Endothelial cell of umbilical vein (primary cell): Measurements from ENCODE around the gene IYD. TPM values are rescaled to one million over a fixed set of nuclear protein-coding genes. Genes with fewer than 3 reads are reported as not detected.

ENCODE experiments used
- BruUV-seq: library from RNA; stranded (reverse); fragments of 400-500 nt; replicated peaks from 2 replicates; lab custom pipeline; 2021; lab: Mats Ljungman, UMichigan
- CTCF ChIA-PET: fragments of 300-600, 350-600 bp; sonication (Branson Sonifier 250); formaldehyde crosslinking; loops from one replicate; lab custom pipeline; 2021; ENCODE audit warnings: antibody characterized with exemption, inconsistent platforms; lab: Charles Lee
- POLR2A ChIA-PET: fragments of 300-600, 350-600 bp; sonication (Branson Sonifier 250); formaldehyde crosslinking; loops from one replicate; lab custom pipeline; 2021; ENCODE audit warnings: antibody characterized with exemption, inconsistent platforms; lab: Charles Lee
- DNase-seq: peaks from one replicate; pipeline ENCODE4 v3.0.0-alpha.2; 2011; ENCODE audit warnings: low read depth, low spot score
- FAIRE-seq: peaks from 2 replicates; lab custom pipeline; 2011; peaks lifted over from hg19 to GRCh38; lab: Jason Lieb, UNC
- H2AFZ ChIP-seq: 2 replicates; pipeline ENCODE4 v1.6.0; 2012; ENCODE audit warnings: low read depth, low read length, control low read depth, inconsistent platforms
- H3K27ac ChIP-seq: 2 replicates; pipeline ENCODE4 v1.5.1; 2011; ENCODE audit warnings: low read depth, mild to moderate bottlenecking, control low read depth, low read length, moderate library complexity; ENCODE audit not compliant: insufficient read depth
- H3K27me3 ChIP-seq, 2 experiments: 2 replicates each; pipeline versions ENCODE4 v1.6.0 to v1.6.1; 2011; ENCODE audit warnings: low read length in 2 of 2, mixed read lengths in 1 of 2; ENCODE audit not compliant: control insufficient read depth in 2 of 2, insufficient read depth in 2 of 2
- H3K36me3 ChIP-seq, 2 experiments: 2 replicates in 1 of 2; 3 replicates in 1 of 2; pipeline ENCODE4 v1.5.1; 2011; ENCODE audit warnings: low read length in 2 of 2, mild to moderate bottlenecking in 1 of 2, moderate library complexity in 1 of 2; ENCODE audit not compliant: control insufficient read depth in 2 of 2, insufficient read depth in 2 of 2; ENCODE audit errors: extremely low read depth in 1 of 2
- H3K4me1 ChIP-seq: 3 replicates; pipeline ENCODE4 v1.5.1; 2011; ENCODE audit warnings: mild to moderate bottlenecking, low read length; ENCODE audit not compliant: control insufficient read depth, insufficient read depth; ENCODE audit errors: extremely low read depth
- H3K4me2 ChIP-seq: 2 replicates; pipeline ENCODE4 v1.6.1; 2011; ENCODE audit warnings: low read length, control low read depth, mixed read lengths; ENCODE audit not compliant: insufficient read depth
- H3K4me3 ChIP-seq, 3 experiments: fragments of 200-600 bp in 1 of 3; sonication (generic), shearing (Covaris generic) in 1 of 3; replicated peaks in 1 of 3; 2 replicates each; pipeline ENCODE4 v1.5.1; 2011 to 2016; ENCODE audit warnings: control low read depth in 3 of 3, low read length in 3 of 3, mild to moderate bottlenecking in 2 of 3, inconsistent platforms in 1 of 3, low read depth in 1 of 3, moderate library complexity in 1 of 3; ENCODE audit not compliant: insufficient read depth in 1 of 3
- H3K79me2 ChIP-seq: 2 replicates; pipeline ENCODE4 v1.6.0; 2012; ENCODE audit warnings: low read length, inconsistent platforms; ENCODE audit not compliant: control insufficient read depth, insufficient read depth
- H3K9ac ChIP-seq: replicated peaks from 2 replicates; pipeline ENCODE3; 2011; ENCODE audit warnings: low read length, control low read depth; ENCODE audit not compliant: insufficient read depth; ENCODE audit errors: extremely low read depth
- H3K9me1 ChIP-seq: replicated peaks from 3 replicates; pipeline ENCODE4 v1.6.0; 2011; ENCODE audit warnings: mild to moderate bottlenecking, low read length; ENCODE audit not compliant: control insufficient read depth, insufficient read depth; ENCODE audit errors: extremely low read depth
- H3K9me3 ChIP-seq: replicated peaks from 2 replicates; pipeline ENCODE4 v1.5.1; 2012; ENCODE audit warnings: low read length, inconsistent platforms; ENCODE audit not compliant: control insufficient read depth, insufficient read depth
- H4K20me1 ChIP-seq: replicated peaks from 2 replicates; pipeline ENCODE3; 2011; ENCODE audit warnings: mild to moderate bottlenecking, low read length; ENCODE audit not compliant: control insufficient read depth, insufficient read depth; ENCODE audit errors: extremely low read depth
- EZH2 ChIP-seq: IDR thresholded peaks from 2 replicates; pipeline ENCODE4 v1.6.1; 2012; ENCODE audit warnings: borderline replicate concordance, low read depth, mild to moderate bottlenecking, moderate library complexity, low read length, inconsistent platforms; ENCODE audit not compliant: severe bottlenecking
- FOS ChIP-seq: IDR thresholded peaks from 2 replicates; pipeline ENCODE4 v1.6.1; 2011; ENCODE audit warnings: mild to moderate bottlenecking, low read length, moderate library complexity, borderline replicate concordance; ENCODE audit not compliant: insufficient read depth
- GATA2 ChIP-seq: IDR thresholded peaks from 2 replicates; pipeline ENCODE4 v1.7.0; 2011; ENCODE audit warnings: low read depth, mild to moderate bottlenecking, moderate library complexity, mixed read lengths, low read length; ENCODE audit not compliant: insufficient read length, insufficient read depth
- JUN ChIP-seq: IDR thresholded peaks from 2 replicates; pipeline ENCODE4 v1.6.1; 2011; ENCODE audit warnings: borderline replicate concordance, low read depth; ENCODE audit not compliant: insufficient read length, insufficient read depth
- MYC ChIP-seq: IDR thresholded peaks from one replicate; pipeline ENCODE4 v1.6.1; 2011; ENCODE audit warnings: mild to moderate bottlenecking, low read depth, low read length
- POLR2A ChIP-seq: IDR thresholded peaks from 2 replicates; pipeline ENCODE4 v1.6.1; 2012; ENCODE audit warnings: low read depth, mild to moderate bottlenecking, control low read depth, low read length
- POLR2AphosphoS5 ChIP-seq: IDR thresholded peaks from 2 replicates; pipeline ENCODE4 v1.6.1; 2012; ENCODE audit warnings: low read depth, mild to moderate bottlenecking, control low read depth, low read length, moderate library complexity; ENCODE audit not compliant: insufficient read depth
- dilution Hi-C: fragments of 300-500 bp; cut with MboI; formaldehyde crosslinking; loops from one replicate; pipeline ENCODE4 v1.15.0; 2019; ENCODE audit warnings: low sequenced_read_pairs; ENCODE audit not compliant: extremely low pct_ligation_motif_present
- intact Hi-C: fragments of 100-400 bp; cut with micrococcal nuclease; formaldehyde crosslinking; loops from one replicate; pipeline ENCODE4 v1.10.0; 2022
- polyA plus RNA-seq, 4 experiments: library from polyadenylated mRNA; depleted of rRNA in 3 of 4; stranded (reverse) in 3 of 4; unstranded in 1 of 4; fragments of >200 nt; gene quantifications; 2 replicates each; pipeline versions ENCODE4 v1.2.1 to v1.2.3, GENCODE V29; 2011 to 2012; ENCODE audit warnings: missing spikeins in 1 of 4
- total RNA-seq: library from RNA; stranded (reverse); gene quantifications from 2 replicates; pipeline ENCODE4 v1.2.3, GENCODE V29; 2021
- TF ChIP-seq, protein P1 (sequence below): IDR thresholded peaks from 2 replicates; pipeline ENCODE4 v1.6.1; 2011; ENCODE audit not compliant: insufficient read depth, insufficient read length
- TF ChIP-seq, protein P2 (sequence below), 2 donors: IDR thresholded peaks; 1 replicate in 1 of 2; 2 replicates in 1 of 2; pipeline ENCODE4 v1.5.1; 2011; ENCODE audit warnings: low read length in 2 of 2, mild to moderate bottlenecking in 2 of 2, moderate library complexity in 2 of 2, control low read depth in 1 of 2, inconsistent platforms in 1 of 2, low read depth in 1 of 2; ENCODE audit not compliant: insufficient read depth in 1 of 2; ENCODE audit errors: extremely low read depth in 1 of 2

IYD gene
- total and polyA plus RNA-seq, 2 donors (not counting 3 experiments of a cell fraction or from before 2014, with no cell fraction given) = not detected

GRCh38 chr6:150382171-150382570, 13.4 kb downstream of the IYD start:
- Histone ChIP-seq H3K9me3 (no peaks in the 10 kb centered on the region), H3K27ac (no peak overlapping the region), H3K36me3 (no peaks in the 10 kb centered on the region), H3K4me3 (no peak overlapping the region), H3K4me2 (no peak overlapping the region), H3K4me1 (no peaks in the 10 kb centered on the region), H3K27me3 (peaks cover 0 to 5% of the 10 kb centered on the region in 2 experiments), H2AFZ (no peak overlapping the region), H3K9me1 (no peaks in the 10 kb centered on the region), H3K79me2 (no peaks in the 10 kb centered on the region), H4K20me1 (no peaks in the 10 kb centered on the region), H3K9ac (no peak overlapping the region)
- ChIA-PET POLR2A (no interaction called here), CTCF (interaction anchor here (4.7 kb wide), 1 partner anchor 14 kb away, joined by 45 read pairs; no protein-coding TSS in a partner anchor)
- TF ChIP-seq, protein P1, sequence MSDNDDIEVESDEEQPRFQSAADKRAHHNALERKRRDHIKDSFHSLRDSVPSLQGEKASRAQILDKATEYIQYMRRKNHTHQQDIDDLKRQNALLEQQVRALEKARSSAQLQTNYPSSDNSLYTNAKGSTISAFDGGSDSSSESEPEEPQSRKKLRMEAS = no peak
- DNase-seq (no peak), FAIRE-seq (no peak)
- intact Hi-C loops (no loop called here), dilution Hi-C loops (no loop called here)
- BruUV-seq = no TSS peak

DNA sequence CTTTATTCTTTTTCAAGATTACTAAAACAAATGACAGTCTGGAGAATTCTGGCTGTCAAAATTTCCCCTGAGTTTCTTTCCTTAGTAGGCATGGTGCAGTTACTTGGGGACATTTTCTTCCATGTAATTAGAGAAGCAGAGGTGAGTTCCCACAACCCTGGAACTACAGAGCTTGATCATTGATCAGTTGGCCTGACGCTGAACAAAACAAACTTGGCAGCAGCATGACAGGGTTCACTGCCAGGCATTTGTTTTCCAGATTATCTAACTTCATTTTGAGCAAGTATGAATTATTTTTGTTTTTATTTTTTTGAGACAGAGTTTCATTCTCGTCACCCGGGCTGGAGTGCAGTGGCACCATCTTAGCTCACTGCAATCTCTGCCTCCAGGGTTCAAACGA, 22.6 kb downstream of the IYD start:
- H3K4me1 ChIP-seq = no peaks in the 10 kb centered on the region
- no peak overlapping the region for H2AFZ ChIP-seq
- no peak overlapping the region for H3K9ac ChIP-seq
- no peak overlapping the region for H3K27ac ChIP-seq
- BruUV-seq = no TSS peak
- FAIRE-seq (no peak), DNase-seq (no peak)
- intact Hi-C loops = no loop called here
- H3K4me2 ChIP-seq = no peak overlapping the region
- no peaks in the 10 kb centered on the region for H4K20me1 ChIP-seq
- H3K36me3 ChIP-seq = no peaks in the 10 kb centered on the region
- no peak overlapping the region for H3K4me3 ChIP-seq
- dilution Hi-C loops = no loop called here
- no peaks in the 10 kb centered on the region for H3K79me2 ChIP-seq
- TF ChIP-seq, protein P1 = no peak
- TF ChIP-seq POLR2AphosphoS5 (no peak), GATA2 (no peak), JUN (no peak), MYC (no peak), POLR2A (no peak), EZH2 (no peak), FOS (no peak)
- TF ChIP-seq, protein P2, sequence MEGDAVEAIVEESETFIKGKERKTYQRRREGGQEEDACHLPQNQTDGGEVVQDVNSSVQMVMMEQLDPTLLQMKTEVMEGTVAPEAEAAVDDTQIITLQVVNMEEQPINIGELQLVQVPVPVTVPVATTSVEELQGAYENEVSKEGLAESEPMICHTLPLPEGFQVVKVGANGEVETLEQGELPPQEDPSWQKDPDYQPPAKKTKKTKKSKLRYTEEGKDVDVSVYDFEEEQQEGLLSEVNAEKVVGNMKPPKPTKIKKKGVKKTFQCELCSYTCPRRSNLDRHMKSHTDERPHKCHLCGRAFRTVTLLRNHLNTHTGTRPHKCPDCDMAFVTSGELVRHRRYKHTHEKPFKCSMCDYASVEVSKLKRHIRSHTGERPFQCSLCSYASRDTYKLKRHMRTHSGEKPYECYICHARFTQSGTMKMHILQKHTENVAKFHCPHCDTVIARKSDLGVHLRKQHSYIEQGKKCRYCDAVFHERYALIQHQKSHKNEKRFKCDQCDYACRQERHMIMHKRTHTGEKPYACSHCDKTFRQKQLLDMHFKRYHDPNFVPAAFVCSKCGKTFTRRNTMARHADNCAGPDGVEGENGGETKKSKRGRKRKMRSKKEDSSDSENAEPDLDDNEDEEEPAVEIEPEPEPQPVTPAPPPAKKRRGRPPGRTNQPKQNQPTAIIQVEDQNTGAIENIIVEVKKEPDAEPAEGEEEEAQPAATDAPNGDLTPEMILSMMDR (IDR thresholded peaks at IDR 0.05; ENCODE audit: extremely low read depth in 1 of 2, insufficient read depth in 1 of 2, low read depth in 1 of 2, low read length in 2 of 2) = no peak
- peaks cover 2 to 8% of the 10 kb centered on the region in 2 experiments for H3K27me3 ChIP-seq
- no peaks in the 10 kb centered on the region for H3K9me1 ChIP-seq
- H3K9me3 ChIP-seq = no peaks in the 10 kb centered on the region
- POLR2A ChIA-PET = no interaction called here
- CTCF ChIA-PET = interaction anchor here (1.2 to 1.7 kb wide), 2 partner anchors 310 to 320 kb away, joined by 6 to 8 read pairs; no protein-coding TSS in a partner anchor
